Stomach (tissue), 9 donors: ENCODE data around the gene CARF. TPM values are rescaled to one million over a fixed set of nuclear protein-coding genes. Genes with fewer than 3 reads are reported as not detected.
"Not testable (repeated sequence)": the region's sequence is repeated elsewhere in the genome, so short reads cannot be mapped to it uniquely, and the experiment has no call there.

Experiments used
- DNase-seq, 2 donors: peaks; one replicate each; pipeline versions ENCODE4 v3.0.0 to v3.0.0-alpha.2; 2013 to 2019
- H3K27ac ChIP-seq, 5 donors: fragments of 200-600 bp in 4 of 5; sonication (generic) in 4 of 5; one replicate each; pipeline ENCODE4 v1.5.1; 2013 to 2019; ENCODE audit warnings: mild to moderate bottlenecking in 1 of 5, moderate library complexity in 1 of 5
- H3K27me3 ChIP-seq, 3 donors: fragments of 200-600 bp; sonication (generic); one replicate each; pipeline ENCODE4 v1.5.1; 2017 to 2019; ENCODE audit warnings: mixed run types in 1 of 3
- H3K36me3 ChIP-seq, 4 donors: fragments of 200-600 bp; sonication (generic); 1 replicate in 3 of 4; 2 replicates in 1 of 4; pipeline ENCODE4 v1.5.1; 2016 to 2019
- H3K4me1 ChIP-seq, 4 donors: fragments of 200-600 bp; sonication (generic); one replicate each; pipeline ENCODE4 v1.5.1; 2016 to 2019
- H3K4me3 ChIP-seq, 4 donors: fragments of 200-600 bp; sonication (generic) in 3 of 4; one replicate each; pipeline ENCODE4 v1.5.1; 2016 to 2019; ENCODE audit warnings: mild to moderate bottlenecking in 1 of 4
- H3K9me3 ChIP-seq, 4 donors: fragments of 200-600 bp; sonication (generic); one replicate each; pipeline ENCODE4 v1.5.1; 2016 to 2019
- EP300 ChIP-seq: sonication (generic); formaldehyde crosslinking; IDR thresholded peaks from one replicate; pipeline ENCODE4 v1.6.1; 2017; ENCODE audit warnings: antibody characterized with exemption
- POLR2A ChIP-seq, 4 donors: fragments of 450-650 bp; IDR thresholded peaks; one replicate each; pipeline ENCODE4 v1.6.1; 2016; ENCODE audit warnings: antibody characterized with exemption in 4 of 4, control low read depth in 2 of 4, mild to moderate bottlenecking in 1 of 4, moderate library complexity in 1 of 4
- POLR2AphosphoS5 ChIP-seq, 3 donors: sonication (generic); formaldehyde crosslinking; IDR thresholded peaks; one replicate each; pipeline ENCODE4 v1.6.1; 2016; ENCODE audit warnings: antibody characterized with exemption in 3 of 3
- WGBS, 5 donors: extraction: QIAGEN DNeasy Blood & Tissue Kit in 3 of 5; methylation state at CpG; one replicate each; pipeline versions ENCODE4 v1.1.5 to v1.1.7; 2013 to 2018; 5-methylcytosine and 5-hydroxymethylcytosine counted together
- intact Hi-C: fragments of 100-400 bp; cut with DNase I; formaldehyde crosslinking; loops from one replicate; pipeline ENCODE4 v1.15.1; 2023; ENCODE audit warnings: low total_unique reads
- polyA plus RNA-seq, 3 donors: library from polyadenylated mRNA; stranded (reverse); fragments of 200-250 nt; gene quantifications; one replicate each; pipeline ENCODE4 v1.2.3, GENCODE V29; 2013
- total RNA-seq, 5 donors: library from RNA; depleted of rRNA; stranded (reverse); fragments of >200 nt; gene quantifications; one replicate each; pipeline versions ENCODE4 v1.1.0 to v1.2.3, GENCODE V29; 2014 to 2016
- TF ChIP-seq, protein P1 (sequence below), 7 experiments: fragments of 450-650 bp in 4 of 7; fragments of 200-600 bp in 3 of 7; sonication (generic) in 3 of 7; IDR thresholded peaks; one replicate each; pipeline ENCODE4 v1.5.1; 2016 to 2019; ENCODE audit warnings: antibody characterized with exemption in 7 of 7, control low read depth in 2 of 7, mild to moderate bottlenecking in 1 of 7
- donor health status: healthy with polysubstance abuse.
- donor health status: Bipolar disorder and iron deficiency.
- donor health status: healthy.

CARF gene
- total and polyA plus RNA-seq, 8 donors = 1.8 to 30.9 (median 20.1) TPM

DNA sequence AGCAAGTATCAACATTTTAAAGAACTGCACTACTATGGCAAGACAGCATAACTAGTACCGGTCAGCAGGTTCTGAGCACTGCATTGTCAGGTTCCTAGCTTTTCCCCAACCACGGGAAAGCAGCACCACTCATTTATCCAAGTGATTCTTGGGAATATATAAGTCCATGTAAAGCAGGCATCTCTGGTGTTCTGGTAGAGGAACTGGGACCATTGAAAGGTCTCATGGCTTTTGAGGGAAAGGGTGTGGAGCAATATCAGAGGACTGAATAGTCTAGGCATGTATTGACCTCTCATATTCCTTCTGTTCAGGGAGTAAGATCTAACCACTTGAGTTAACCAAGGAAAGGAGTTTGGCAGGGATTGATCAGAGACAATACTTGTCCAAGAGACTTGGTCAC, 34.4 kb upstream of the CARF start:
- Histone ChIP-seq H3K4me1 (no peaks in the 10 kb centered on the region), H3K9me3 (no peaks in the 10 kb centered on the region), H3K36me3 (peaks cover 0 to 39% (median 35%) of the 10 kb centered on the region in 4 donors), H3K27ac (no peak overlapping the region), H3K4me3 (no peak overlapping the region), H3K27me3 (no peaks in the 10 kb centered on the region)
- TF ChIP-seq POLR2A (IDR thresholded peaks at IDR 0.05) (no peak), POLR2AphosphoS5 (IDR thresholded peaks at IDR 0.05) (no peak), EP300 (no peak)
- TF ChIP-seq, protein P1, sequence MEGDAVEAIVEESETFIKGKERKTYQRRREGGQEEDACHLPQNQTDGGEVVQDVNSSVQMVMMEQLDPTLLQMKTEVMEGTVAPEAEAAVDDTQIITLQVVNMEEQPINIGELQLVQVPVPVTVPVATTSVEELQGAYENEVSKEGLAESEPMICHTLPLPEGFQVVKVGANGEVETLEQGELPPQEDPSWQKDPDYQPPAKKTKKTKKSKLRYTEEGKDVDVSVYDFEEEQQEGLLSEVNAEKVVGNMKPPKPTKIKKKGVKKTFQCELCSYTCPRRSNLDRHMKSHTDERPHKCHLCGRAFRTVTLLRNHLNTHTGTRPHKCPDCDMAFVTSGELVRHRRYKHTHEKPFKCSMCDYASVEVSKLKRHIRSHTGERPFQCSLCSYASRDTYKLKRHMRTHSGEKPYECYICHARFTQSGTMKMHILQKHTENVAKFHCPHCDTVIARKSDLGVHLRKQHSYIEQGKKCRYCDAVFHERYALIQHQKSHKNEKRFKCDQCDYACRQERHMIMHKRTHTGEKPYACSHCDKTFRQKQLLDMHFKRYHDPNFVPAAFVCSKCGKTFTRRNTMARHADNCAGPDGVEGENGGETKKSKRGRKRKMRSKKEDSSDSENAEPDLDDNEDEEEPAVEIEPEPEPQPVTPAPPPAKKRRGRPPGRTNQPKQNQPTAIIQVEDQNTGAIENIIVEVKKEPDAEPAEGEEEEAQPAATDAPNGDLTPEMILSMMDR (IDR thresholded peaks at IDR 0.05) = no peak
- intact Hi-C loops = no loop called here
- DNase-seq = no peak
- WGBS, 5 donors = 96 to 100% (median 97%) methylated on average over 2 of the region's 2 CpGs

DNA sequence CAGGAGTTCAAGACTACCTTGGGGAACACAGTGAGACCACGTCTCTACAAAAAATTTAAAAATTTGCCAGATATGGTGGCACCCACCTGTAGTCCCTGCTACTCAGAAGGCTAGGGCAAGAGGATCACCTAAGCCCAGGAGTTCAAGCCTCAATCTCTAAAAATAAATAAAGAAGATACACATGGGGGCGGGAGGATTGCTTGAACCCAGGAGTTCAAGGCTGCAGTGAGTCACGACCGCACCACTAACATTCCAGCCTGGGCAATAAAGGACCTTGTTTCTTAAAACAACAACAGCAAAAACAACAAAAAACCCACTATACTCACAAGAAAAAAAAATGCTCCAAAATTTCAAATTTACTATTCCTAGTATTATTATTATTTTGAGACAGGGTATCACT, 30.5 kb upstream of the CARF start:
- 87 to 96% (median 90%) methylated on average over 4 of the region's 4 CpGs for WGBS, 5 donors

GRCh38 chr2:202883987-202884675, 27.9 kb upstream of the CARF start:
- intact Hi-C loops = no loop called here

More for the DNA sequence above, 30.5 kb upstream of the CARF start:
- H3K4me1 ChIP-seq = no peaks in the 10 kb centered on the region
- H3K27me3 ChIP-seq = no peaks in the 10 kb centered on the region
- H3K27ac ChIP-seq = no peak overlapping the region
- peaks cover 0 to 72% (median 65%) of the 10 kb centered on the region in 4 donors for H3K36me3 ChIP-seq
- no peak for TF ChIP-seq POLR2A (IDR thresholded peaks at IDR 0.05)
- no peak for TF ChIP-seq POLR2AphosphoS5 (IDR thresholded peaks at IDR 0.05)
- TF ChIP-seq, protein P1 (IDR thresholded peaks at IDR 0.05) = no peak
- TF ChIP-seq EP300 = no peak
- DNase-seq = no peak
- no peaks in the 10 kb centered on the region for H3K9me3 ChIP-seq
- intact Hi-C loops = no loop called here
- no peak overlapping the region for H3K4me3 ChIP-seq

GRCh38 chr2:202885190-202885589, 26.9 kb upstream of the CARF start:
- Histone ChIP-seq H3K27ac (no peak overlapping the region), H3K9me3 (no peaks in the 10 kb centered on the region), H3K27me3 (no peaks in the 10 kb centered on the region), H3K4me1 (no peaks in the 10 kb centered on the region), H3K36me3 (peaks cover 6 to 86% (median 82%) of the 10 kb centered on the region in 4 donors), H3K4me3 (no peak overlapping the region)
- no peak for TF ChIP-seq POLR2A (IDR thresholded peaks at IDR 0.05)
- TF ChIP-seq POLR2AphosphoS5 (IDR thresholded peaks at IDR 0.05) = no peak
- TF ChIP-seq, protein P1 (IDR thresholded peaks at IDR 0.05) = no peak
- TF ChIP-seq EP300 = no peak
- intact Hi-C loops = no loop called here
- 92 to 98% (median 95%) methylated on average over 4 to 7 of the region's 7 CpGs for WGBS, 5 donors
- DNase-seq = no peak

More at GRCh38 chr2:202883987-202884675, 27.9 kb upstream of the CARF start:
- Histone ChIP-seq H3K36me3 (peaks cover 0 to 86% (median 81%) of the 10 kb centered on the region in 4 donors), H3K4me1 (no peaks in the 10 kb centered on the region), H3K9me3 (no peaks in the 10 kb centered on the region), H3K4me3 (no peak overlapping the region), H3K27me3 (no peaks in the 10 kb centered on the region), H3K27ac (no peak overlapping the region)
- WGBS, 5 donors = 66 to 80% (median 78%) methylated on average over 5 of the region's 5 CpGs
- TF ChIP-seq POLR2AphosphoS5 (IDR thresholded peaks at IDR 0.05) (no peak), POLR2A (IDR thresholded peaks at IDR 0.05) (no peak), EP300 (no peak)
- TF ChIP-seq, protein P1 (IDR thresholded peaks at IDR 0.05) = no peak
- no peak for DNase-seq

- not testable (repeated sequence) for H3K9me3 ChIP-seq, DNase-seq
Measured at GRCh38 chr2:202905507-202905906, 6.6 kb upstream of the CARF start.

More at GRCh38 chr2:202905507-202905906, 6.6 kb upstream of the CARF start:
- H3K27me3 ChIP-seq, H3K4me3 ChIP-seq, H3K27ac ChIP-seq, intact Hi-C loops: not testable (repeated sequence)
- H3K36me3 ChIP-seq = peaks cover 0 to 35% (median 24%) of the 10 kb centered on the region in 4 donors
- peaks cover 9 to 24% (median 17%) of the 10 kb centered on the region in 4 donors for H3K4me1 ChIP-seq
